Melanocyte of skin (primary cell): Measurements from ENCODE around the gene PRKG2. TPM values are rescaled to one million over a fixed set of nuclear protein-coding genes. Genes with fewer than 3 reads are reported as not detected.

Experiments
- total RNA-seq, 2 donors: library from RNA; depleted of rRNA; stranded (reverse); fragments of >200 nt; gene quantifications; 2 replicates each; pipeline ENCODE4 v1.2.3, GENCODE V29; 2012

PRKG2 gene, protein sequence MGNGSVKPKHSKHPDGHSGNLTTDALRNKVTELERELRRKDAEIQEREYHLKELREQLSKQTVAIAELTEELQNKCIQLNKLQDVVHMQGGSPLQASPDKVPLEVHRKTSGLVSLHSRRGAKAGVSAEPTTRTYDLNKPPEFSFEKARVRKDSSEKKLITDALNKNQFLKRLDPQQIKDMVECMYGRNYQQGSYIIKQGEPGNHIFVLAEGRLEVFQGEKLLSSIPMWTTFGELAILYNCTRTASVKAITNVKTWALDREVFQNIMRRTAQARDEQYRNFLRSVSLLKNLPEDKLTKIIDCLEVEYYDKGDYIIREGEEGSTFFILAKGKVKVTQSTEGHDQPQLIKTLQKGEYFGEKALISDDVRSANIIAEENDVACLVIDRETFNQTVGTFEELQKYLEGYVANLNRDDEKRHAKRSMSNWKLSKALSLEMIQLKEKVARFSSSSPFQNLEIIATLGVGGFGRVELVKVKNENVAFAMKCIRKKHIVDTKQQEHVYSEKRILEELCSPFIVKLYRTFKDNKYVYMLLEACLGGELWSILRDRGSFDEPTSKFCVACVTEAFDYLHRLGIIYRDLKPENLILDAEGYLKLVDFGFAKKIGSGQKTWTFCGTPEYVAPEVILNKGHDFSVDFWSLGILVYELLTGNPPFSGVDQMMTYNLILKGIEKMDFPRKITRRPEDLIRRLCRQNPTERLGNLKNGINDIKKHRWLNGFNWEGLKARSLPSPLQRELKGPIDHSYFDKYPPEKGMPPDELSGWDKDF
- under 1 TPM; under 0.01 to 1.00 TPM for total RNA-seq

DNA sequence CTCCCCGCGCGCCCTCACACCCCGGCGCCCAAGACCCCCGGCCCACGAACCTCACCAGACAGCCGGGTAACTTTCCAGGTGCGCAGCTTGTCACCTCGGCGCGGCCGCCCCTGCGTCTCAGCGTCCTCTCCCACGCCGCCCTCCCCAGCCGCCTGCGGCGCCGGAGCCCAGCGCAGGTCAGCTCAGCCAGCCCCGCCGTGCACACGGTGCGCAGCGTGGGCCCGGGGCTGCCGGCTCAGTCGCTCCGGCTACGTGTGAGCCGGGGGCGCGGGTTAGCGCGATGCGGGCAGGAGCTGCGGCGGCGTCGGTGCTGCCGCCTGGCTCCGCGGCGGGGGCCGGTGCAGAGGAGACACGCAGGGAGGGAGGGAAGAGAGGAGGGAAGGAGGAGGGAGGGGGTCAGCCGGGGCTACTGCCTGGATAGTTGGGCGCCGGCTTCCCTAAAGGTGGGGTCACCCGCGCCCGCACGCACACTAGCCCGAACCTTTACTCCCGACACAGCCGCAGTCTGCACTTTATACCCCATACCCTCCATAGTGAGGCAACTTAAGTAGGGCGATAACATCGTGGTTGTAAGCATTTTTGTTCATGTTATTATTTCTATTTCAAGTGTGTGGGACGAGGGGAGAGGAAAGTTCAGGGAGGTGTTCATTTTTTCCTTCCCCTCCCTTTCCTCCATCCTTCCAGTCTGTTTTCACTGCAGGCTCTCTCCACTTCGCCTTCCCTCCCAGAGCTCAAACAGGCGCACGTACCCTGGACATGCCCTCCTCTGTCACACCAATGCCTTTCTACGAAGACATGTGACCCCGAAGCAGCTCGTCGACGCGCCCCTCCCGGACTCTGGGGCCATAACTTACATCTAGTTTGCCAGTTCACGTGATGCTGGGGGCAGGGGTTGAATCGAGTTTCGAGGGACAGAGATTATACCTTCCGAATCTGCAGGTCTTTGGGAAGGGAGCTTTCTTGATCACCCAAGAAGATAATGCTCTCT is at the start of gene PRKG2:
PRKG2 (minus strand) TSS at position 342 of the 988 bp plus-strand sequence. CDS start 10,175 bp downstream, outside the sequence.

Other genes starting within 250 kb of the PRKG2 start
- not detected for gene BMP3, start 184.5 kb downstream of the PRKG2 start, total RNA-seq